Measurements from ENCODE around the gene AGAP9. TPM values are rescaled to one million over a fixed set of nuclear protein-coding genes. Genes with fewer than 3 reads are reported as not detected.
A peak's percentile ranks its signal among the peaks of the same experiment; 100 is the strongest.
"Not testable (repeated sequence)": the region's sequence is repeated elsewhere in the genome, so short reads cannot be mapped to it uniquely, and the experiment has no call there.

Gene AGAP9
- 3.0 TPM for total RNA-seq

DNA sequence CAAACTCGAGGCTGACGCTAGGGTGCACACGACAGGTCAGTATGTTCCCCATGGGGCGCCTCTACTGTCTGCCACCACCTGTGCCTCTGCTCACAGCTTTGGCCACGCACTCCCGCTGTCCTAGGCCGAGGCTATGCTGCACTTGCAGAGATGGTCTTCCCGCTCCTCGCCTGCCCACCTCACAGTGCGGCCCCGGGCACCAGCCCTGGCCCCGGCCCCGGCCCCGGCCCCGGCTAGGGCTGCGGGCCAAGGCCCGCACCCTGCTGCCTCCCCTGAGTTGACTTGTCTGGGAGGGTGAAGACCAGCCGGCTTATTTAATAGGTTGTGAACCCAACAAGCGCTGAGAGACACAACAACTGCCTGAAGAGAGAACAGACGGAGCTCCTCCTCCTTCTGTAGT, at the start of gene AGAP9:
AGAP9 (minus strand) TSS at position 164 of the 400 bp plus-strand sequence; CDS start at position 52, 112 bp downstream.
- not testable (repeated sequence) for ATAC-seq

DNA sequence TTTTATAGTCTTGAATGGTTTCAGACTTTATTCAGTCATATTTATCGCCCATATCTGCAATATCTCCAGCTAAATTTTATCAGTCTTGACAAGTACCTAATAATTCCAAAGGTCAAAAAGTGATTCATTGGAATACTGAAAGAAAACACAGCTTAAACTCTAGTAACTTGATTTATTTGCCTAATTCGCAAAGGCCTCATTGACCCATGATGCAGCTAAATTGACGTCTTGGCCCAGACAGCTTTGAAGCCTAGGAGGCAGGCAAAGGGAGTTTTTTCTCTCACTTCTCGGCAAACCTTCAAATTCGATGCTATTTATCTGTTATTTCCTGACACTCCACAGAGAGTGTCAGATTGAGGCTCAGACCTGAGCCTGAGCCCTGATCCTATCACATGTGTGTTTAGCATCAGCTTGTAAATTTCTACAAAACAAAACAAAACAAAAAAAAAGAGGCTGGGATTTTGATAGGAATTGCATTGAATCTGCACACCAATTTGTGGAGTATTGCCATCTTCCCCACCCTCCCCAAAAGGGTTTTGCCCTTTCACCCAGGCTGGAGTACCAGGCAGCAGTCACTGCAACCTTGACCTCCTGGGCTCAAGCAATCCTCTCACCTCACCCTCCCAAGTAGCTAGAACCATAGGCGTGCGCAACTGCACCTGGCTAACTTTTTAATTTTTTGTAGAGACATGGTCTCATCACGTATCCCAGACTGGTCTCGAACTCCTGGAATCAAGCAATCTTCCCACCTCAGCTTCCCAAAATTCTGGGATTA, 47.9 kb upstream of the AGAP9 start:
- not testable (repeated sequence) for ATAC-seq

DNA sequence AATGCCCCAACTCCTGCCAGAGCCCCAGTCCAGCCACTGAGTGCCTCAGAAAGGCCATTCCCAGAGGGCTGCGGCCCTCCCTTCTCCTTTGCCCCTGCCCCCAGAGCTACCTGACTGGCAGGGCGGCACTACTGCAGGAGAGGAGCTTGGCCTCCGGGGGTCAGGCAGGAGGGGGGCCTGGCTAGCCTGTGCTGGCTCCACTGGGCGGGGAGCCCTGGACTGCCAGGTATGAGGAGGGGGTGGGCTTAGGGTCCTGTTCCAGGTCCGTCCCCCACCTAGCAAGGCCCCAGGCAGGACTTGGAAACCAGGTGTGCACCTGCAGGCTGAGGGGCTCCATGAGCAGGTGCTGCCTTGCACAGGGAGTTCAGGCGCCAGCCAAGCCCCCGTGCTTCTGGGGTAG, 43.3 kb upstream of the AGAP9 start:
- ATAC-seq: peak; percentile 32

DNA sequence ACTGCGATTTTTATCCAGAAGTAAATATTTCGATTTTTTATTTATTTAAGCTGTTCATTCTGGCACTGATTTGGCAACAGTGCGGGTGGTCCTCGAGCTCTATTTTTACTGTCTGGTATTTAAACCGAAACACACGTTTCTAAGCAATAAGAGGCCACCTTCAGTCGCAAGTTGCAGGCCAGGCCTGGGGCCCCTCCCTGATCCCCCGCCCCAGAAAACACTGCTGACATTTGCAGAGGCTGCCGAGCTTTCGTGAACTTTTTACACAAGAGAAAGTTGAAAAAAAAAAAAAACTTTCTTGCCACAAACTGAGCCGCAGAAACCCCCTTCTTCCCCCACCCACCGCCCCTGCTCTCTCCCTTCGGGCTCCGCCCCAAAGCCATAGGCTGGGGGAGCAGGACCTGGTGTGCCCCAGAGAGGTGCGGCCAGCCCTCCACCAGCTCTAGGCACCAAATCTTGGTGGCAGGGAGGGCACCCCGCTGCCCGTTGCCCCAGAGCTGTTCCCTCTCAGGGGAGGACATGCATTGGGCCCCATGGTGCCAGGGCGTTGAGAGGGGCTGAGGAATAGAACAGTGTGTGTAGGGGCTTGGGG, 42.8 kb upstream of the AGAP9 start:
- ATAC-seq: not testable (repeated sequence)

DNA sequence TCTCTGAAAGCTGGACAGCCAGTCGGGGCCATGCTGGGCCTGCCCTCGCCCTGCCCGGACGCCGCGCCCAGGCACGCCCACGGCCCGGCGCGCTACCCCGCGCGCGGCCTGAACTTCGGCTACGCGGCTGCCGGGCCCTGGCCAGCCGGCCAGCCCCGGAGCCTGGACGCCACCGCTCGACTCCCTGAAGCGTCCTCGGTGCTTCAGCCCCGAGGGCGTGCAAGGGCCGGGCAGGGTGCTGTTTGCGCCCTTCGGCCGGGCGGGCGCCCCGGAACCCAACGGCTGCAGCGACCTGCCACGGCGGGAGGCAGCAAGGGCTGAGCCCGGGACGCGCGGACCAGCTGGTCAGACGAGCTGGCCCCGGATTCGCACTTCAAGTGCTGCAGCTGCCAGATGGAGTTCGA, 42.1 kb upstream of the AGAP9 start:
- ATAC-seq: peak; percentile 41

DNA sequence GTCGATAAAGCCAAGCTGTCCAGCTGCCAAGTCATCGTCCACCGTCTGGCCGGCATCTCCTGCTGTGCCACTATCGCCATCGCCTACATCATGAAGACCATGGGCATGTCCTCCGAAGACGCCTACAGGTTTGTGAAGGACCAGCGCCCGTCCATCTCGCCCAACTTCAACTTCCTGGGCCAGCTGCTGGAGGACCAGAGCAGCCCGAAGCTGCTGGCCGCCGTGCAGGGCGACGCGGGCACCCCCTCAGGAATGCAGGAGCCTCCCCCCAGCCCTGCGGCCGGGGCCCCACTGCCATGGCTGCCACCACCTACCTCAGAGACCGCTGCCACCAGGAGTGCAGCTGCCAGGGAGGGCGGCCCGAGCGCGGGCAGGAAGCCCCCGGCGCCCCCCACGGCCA, 41.5 kb upstream of the AGAP9 start:
- ATAC-seq: not testable (repeated sequence)

DNA sequence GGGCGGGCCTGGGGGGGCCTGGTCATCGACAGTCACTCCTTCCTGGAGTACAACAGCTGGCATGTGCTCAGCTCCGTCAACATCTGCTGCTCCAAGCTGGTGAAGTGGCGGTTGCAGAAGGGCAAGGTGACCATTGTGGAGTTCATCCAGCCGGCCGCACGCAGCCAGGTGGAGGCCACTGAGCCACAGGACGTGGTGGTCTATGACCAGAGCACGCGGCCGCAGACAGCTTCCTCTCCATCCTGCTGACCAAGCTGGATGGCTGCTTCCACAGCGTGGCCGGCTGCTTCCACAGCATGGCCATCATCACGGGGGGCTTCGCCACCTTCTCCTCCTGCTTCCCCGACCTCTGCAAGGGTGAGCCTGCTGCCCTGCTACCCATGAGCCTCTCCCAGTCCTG, 40.9 kb upstream of the AGAP9 start:
- ATAC-seq: not testable (repeated sequence)

DNA sequence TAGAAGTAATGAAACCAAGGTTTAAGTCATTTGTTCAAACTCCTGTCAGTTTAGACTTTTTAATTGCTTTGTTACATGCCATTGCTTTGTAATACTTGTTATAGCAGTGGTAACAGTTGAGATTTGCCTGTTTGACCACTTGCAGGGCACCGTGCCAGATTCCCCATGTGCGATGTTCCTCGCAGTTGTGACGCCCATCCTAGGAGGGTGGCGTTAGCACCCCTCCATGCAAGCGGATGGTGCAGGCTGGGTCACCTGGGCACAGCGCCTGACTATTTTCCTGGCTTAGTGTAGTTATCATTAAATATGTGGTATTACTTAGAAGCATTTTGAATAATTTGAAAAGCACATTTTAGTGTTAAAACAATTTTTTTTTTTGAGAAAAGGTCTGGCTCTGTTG, 37.0 kb upstream of the AGAP9 start:
- peak; percentile 37 for ATAC-seq

DNA sequence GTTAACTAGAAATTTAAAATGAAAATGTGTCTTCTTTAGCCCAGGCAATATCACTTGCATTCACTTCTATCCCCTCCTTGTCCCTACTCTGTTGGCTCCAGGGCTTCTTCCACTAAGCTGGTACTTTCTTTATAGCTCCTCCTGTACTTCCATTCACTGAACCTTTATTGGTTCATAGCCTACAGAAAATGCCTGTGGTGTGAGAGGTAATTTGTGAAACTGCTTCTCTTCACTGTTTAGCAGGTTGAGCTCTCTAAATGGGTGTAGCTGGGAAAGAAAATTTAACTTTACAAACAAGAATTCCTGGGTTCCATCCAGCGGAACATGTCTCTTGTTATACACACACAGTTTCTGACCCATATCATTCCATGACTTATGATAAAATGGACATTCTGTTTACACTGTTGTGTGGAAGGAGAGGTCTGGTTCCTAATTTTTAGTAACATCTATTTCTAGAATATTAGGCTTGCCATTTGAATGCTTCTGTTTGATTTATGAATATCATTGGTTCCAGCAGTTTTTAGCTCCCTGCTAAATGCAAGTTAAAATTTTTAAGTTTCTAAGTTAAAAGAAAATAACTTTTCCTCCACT, 36.4 kb upstream of the AGAP9 start:
- ATAC-seq: peak; percentile 74

DNA sequence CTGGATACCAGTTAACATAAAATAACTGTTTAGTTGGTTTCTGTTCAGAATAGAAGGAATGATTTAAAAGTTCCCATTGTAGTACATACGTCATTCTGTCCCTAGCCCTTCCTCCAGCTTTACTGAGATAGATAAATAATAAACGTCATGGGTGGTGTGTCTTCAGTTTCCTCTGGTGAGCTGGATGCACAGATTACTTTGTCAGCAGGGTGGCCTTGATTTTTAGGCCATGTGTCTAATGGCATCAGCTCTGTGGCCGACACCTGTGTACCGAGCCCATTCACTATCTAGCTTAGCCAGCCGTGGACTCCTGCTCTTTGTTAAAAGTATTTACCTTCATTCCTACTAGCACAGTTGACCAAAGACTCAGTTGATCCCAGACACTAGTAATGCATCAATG, 34.7 kb upstream of the AGAP9 start:
- ATAC-seq: not testable (repeated sequence)

DNA sequence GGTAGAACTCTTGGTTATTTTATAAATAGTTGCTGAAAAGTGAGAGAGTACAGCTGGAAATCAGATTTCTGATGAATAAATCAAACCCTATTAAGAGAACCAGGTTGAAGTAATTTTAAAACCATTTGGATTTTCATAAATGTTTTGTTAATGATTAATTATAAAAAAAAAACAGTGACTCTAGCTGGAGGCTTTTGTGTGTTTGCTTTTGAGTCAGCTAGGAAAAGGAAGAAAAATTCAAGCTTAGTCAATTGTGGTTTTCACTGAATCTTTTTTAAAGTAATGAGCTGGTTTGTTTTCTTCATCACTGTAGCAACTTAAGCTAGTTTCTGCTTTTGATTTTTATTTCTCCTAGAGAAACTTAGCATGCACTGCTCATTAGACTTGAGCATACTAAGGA, 34.2 kb upstream of the AGAP9 start:
- ATAC-seq: not testable (repeated sequence)

DNA sequence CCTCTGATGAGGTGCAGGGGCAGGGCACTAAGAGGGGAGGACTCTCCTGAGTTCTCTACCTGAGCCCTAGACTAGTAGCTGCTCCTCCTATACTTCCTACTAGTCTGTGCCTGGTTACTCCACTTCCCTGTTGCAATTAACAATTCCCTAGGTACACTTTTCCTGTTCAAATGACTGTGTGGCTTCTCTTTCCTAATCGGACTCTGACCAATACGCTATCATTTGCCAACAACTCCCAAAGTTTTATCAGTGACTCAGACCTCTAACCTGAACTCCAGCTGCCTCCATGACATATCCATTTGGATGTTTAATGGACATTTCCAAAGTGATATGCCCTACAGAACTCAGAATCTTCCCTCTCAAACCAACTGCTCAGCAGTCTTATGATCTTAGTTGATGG, 31.9 kb upstream of the AGAP9 start:
- not testable (repeated sequence) for ATAC-seq

DNA sequence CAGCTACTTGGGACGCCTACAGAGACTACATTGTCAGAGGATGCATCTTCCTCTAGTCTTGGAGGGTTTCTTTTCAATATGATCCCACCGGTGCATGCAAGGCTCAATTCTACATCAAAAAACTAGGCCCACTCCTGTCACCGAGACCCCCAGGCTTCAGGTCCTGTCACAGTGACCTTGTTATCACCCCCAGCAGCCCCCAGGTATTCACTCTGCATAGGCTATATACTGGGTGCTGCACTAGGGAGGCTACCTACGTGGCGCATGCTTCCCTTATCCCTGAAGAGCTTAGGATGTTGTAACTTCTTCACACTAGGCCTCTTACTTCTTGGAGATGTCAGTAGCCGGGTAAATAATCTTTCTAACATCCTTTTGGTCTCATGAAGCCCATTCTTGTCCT, 31.1 kb upstream of the AGAP9 start:
- ATAC-seq: not testable (repeated sequence)

DNA sequence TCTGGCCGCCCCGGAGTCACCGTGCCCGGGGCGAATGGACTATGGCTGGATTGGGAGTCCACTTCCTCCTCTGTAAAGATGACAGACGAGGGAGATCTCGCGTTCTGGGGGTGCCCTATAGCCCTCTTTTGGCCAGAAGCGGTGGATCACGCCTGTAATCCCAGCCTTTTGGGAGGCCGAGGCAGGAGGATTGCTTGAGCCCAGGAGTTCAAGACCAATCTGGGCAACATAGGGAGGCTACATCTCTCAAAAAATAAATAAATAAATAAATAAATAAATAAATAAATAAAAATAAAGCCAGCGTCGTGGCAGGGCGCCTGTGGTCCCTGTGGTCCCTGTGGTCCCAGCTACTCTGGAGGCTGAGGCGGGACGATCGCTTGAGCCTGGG, 30.4 kb upstream of the AGAP9 start:
- ATAC-seq: not testable (repeated sequence)

DNA sequence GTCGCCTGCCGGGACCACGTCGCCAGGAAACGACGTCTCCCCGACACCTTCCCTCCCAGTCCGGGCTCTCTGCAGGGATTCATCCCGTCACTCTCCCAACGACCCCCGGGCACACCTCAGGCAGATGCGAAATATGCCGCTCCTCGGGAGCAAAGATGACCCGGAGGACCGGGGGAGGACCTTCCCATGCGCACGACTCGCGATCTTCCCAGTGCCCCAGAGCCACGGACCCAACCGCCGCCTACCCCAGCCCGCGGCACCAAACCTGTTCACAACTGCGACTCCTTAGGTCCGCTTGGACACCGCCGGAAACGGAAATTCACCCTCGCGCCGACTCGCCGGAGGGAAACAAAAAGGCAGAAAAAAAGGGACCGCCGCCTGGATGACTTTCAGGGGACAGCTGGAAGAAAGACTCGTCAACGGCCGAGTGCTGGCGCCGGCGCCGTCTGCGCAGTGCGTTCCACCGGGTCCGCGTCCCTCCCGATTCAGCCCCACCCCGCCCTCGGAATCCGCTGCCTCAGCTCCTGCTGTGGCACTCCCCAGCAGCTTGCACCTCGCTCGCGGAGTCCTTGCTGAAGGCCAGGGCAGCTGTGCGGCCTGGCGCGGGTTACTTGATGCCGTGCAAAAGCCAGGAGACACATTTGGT, 29.9 kb upstream of the AGAP9 start:
- peak; percentile 88 for ATAC-seq

DNA sequence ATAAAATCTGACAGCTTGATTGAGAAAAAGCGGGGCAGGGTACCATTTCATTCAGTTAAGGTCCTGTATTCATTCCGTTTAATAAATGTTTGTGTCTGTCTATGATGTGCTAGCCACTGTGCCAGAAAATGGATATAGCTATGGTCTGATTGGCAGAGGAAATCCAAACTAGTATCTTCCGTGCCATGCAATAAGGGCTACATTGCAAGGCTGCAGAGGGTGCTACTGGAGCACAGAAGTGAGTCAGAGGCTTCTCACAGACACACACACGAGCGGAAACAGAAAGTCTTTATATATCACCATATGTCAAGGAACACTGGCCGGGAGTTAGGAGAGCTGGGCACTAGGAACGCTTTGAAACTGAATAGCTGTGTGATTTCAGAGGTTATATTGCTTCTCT, 29.3 kb upstream of the AGAP9 start:
- peak; percentile 84 for ATAC-seq

DNA sequence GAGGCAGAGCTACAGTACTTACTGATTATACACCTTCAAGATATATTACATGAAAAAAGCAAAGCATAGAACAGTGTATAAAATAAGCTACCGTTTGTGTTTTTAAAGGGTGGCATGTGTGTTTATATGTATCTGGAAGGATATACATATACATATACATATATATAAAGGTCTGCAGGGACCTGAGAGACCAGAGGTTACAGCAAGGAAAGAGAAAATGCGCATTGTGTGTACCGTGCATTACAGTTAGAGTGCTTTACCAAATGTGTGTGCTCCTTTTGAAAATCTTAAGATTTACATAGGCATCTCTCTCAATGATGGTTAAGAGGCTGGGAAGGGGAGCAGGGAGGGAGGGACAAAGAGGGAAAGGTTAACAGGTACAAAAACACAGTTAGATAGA, 23.8 kb upstream of the AGAP9 start:
- ATAC-seq: not testable (repeated sequence)

DNA sequence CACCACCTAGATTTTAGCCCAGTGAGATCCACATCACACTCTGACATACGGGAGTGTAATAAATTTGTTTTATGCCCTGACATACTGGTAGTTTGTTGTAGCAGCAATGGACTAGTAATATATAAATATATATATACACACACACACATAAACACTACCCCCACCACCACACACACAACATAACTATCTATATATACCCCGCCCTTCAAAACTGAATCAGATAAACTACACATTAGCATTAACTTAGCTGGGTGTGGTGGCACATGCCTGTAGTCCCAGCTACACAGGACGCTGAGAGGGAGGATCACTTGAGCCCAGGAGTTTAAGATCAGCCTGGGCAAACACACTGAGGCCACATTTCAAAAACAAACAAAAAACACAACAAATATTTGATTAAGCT, 13.0 kb upstream of the AGAP9 start:
- not testable (repeated sequence) for ATAC-seq

DNA sequence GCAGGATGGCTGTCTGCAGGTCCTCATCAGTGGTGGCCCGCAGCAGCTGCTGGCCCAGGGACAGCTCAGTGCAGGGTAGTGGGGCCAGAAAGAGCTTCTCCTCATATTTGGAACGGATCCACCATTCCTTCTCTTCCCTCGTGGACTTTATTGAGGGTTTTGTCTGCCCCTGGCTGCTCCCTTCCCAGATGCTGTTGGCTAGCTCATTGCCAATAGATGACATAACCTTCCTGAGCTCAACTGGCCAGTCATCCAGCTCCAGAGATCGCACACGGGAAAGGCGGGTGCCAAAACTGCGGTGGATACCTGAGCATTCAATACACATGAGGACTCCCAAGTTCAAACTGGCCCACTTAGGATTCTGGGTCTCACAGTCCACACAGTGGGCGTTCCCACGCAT, 21.1 kb downstream of the AGAP9 start:
- ATAC-seq: not testable (repeated sequence)

DNA sequence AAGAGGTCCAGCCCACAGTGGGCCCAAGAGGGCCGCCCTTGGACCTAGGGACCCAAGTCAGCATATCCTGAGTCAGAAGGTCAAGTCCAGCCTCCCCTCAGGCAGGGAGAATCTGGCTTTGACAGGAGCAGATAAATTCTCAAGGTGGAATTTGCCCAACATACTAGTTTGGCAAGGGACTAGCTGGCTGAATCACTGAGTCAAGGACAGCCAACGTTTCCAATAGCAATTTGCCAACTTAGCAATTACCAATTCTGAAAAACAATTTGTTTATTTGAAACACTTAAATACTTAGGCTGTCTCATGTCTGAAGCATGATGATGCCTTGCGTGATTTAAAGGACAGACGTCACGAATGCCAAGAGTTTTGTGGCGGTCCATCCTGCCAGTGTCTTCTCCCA, 29.2 kb downstream of the AGAP9 start:
- ATAC-seq: not testable (repeated sequence)

DNA sequence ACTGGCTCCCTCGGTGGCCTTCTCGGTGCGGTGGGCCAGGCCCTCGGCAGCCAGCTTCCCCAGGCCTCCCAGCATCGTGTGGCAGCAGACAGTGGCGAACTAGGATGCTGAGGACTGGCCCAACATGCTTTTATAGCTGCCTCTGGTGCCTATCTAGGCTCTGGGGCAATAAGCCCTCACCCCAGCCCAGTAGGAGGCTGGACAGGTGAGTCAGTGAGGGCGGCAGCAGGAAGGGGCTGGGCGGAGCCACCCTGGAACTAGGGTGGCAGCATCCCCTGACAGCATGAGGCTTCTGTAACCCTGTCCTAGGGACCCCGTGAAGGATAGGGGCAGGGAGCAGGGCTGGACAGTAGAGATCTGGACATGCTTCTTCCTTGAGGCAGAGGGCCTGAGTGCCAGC, 31.8 kb downstream of the AGAP9 start, which contains the start of gene FAM25G:
FAM25G (minus strand) TSS at position 101 of the 400 bp plus-strand sequence; CDS start at position 75, 26 bp downstream.
- not testable (repeated sequence) for ATAC-seq

DNA sequence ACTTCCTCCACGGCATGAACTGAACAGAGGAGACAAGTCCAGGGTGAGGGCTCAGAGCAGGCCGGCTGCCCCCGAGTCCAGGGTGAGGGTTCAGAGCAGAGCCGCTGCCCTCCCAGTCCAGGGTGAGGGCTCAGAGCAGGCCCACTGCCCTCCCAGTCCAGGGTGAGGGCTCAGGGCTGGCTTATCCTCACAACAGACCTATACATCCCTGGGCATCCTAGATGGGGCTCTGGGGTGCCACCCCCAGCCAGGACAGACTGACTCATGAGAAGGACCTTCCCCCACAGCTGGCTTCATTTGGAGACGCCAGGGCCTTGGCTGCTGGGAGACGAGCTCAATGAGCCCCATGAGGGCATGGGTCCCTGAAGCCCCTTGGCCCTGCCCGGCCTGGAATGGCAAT, 33.8 kb downstream of the AGAP9 start:
- peak; percentile 62 for ATAC-seq

DNA sequence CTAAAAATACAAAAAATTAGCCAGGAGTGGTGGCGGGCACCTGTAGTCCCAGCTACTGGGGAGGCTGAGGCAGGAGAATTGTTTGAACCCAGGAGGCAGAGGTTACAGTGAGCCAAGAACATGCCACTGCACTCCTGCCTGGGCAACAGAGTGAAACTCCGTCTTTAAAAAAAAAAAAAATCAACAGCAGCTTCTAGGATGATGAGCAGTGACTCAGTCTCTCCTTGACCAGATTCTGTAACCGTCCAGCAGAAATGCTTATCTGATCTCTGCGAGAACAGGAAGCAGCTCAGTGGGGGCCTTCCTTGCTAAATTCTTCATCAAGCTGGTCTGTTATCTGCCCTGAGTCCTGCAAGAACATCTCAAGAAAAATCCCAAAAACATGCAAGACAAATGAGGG, 37.5 kb downstream of the AGAP9 start:
- ATAC-seq: not testable (repeated sequence)

Measured in esophagus mucosa (tissue), 1 donor.